Left lung (tissue), 10 donors: ENCODE results near the gene KIAA1671. TPM values are rescaled to one million over a fixed set of nuclear protein-coding genes. Genes with fewer than 3 reads are reported as not detected.

Source experiments
- ATAC-seq: fragments of 200-7000 bp; cut with Tn5 transposase; one replicate; pipeline ENCODE4 v1.9.1; 2020; ENCODE audit warnings: moderate library complexity
- DNase-seq, 4 donors: peaks; one replicate each; pipeline ENCODE4 v3.0.0-alpha.2; 2013 to 2020
- H3K27ac ChIP-seq, 2 donors: fragments of 200-600 bp; sonication (generic) in 1 of 2; one replicate each; pipeline versions ENCODE4 v1.5.0 to v1.8.0; 2020 to 2021
- H3K27me3 ChIP-seq, 2 donors: fragments of 200-600 bp; sonication (generic) in 1 of 2; one replicate each; pipeline versions ENCODE4 v1.5.0 to v1.8.0; 2020 to 2021
- H3K36me3 ChIP-seq, 2 donors: fragments of 200-600 bp; sonication (generic) in 1 of 2; one replicate each; pipeline versions ENCODE4 v1.5.0 to v1.8.0; 2020 to 2021
- H3K4me1 ChIP-seq, 2 donors: fragments of 200-600 bp; one replicate each; pipeline ENCODE4 v1.8.0; 2021
- H3K4me3 ChIP-seq, 2 donors: fragments of 200-600 bp; sonication (generic) in 1 of 2; one replicate each; pipeline versions ENCODE4 v1.5.0 to v1.8.0; 2020 to 2021; ENCODE audit warnings: mild to moderate bottlenecking in 1 of 2
- H3K9me3 ChIP-seq, 2 donors: fragments of 200-600 bp; sonication (generic) in 1 of 2; one replicate each; pipeline versions ENCODE4 v1.5.0 to v1.8.0; 2020 to 2021
- CTCF ChIP-seq, 2 donors: fragments of 200-600 bp; sonication (generic) in 1 of 2; IDR thresholded peaks; one replicate each; pipeline versions ENCODE4 v1.5.0 to v1.8.0; 2021; ENCODE audit warnings: antibody characterized with exemption in 2 of 2
- intact Hi-C, 2 donors: fragments of 100-400 bp; cut with DNase I; formaldehyde crosslinking; loops; one replicate each; pipeline versions ENCODE4 v1.11.2 to v1.14.2; 2022
- polyA plus RNA-seq, 6 donors: library from polyadenylated mRNA; unstranded; fragments of 120-200 nt; gene quantifications; one replicate each; pipeline ENCODE4 v1.2.1, GENCODE V29; 2013; ENCODE audit not compliant: insufficient read length in 6 of 6
- total RNA-seq, 2 donors: library from RNA; stranded (reverse); fragmentation: NEBNext Ultra II Directional; extraction: Animal tissue kit (Norgen Biotek cat#: 25700); gene quantifications; one replicate each; pipeline ENCODE4 v1.2.1, GENCODE V29; 2021
- donor health status: DM: no; HTN: yes; CAD: no.
- donor health status: DM: no; HTN: no; CAD: no.

Gene KIAA1671
- total and polyA plus RNA-seq, 8 donors = 19.4 to 35.0 (median 23.4) TPM

DNA sequence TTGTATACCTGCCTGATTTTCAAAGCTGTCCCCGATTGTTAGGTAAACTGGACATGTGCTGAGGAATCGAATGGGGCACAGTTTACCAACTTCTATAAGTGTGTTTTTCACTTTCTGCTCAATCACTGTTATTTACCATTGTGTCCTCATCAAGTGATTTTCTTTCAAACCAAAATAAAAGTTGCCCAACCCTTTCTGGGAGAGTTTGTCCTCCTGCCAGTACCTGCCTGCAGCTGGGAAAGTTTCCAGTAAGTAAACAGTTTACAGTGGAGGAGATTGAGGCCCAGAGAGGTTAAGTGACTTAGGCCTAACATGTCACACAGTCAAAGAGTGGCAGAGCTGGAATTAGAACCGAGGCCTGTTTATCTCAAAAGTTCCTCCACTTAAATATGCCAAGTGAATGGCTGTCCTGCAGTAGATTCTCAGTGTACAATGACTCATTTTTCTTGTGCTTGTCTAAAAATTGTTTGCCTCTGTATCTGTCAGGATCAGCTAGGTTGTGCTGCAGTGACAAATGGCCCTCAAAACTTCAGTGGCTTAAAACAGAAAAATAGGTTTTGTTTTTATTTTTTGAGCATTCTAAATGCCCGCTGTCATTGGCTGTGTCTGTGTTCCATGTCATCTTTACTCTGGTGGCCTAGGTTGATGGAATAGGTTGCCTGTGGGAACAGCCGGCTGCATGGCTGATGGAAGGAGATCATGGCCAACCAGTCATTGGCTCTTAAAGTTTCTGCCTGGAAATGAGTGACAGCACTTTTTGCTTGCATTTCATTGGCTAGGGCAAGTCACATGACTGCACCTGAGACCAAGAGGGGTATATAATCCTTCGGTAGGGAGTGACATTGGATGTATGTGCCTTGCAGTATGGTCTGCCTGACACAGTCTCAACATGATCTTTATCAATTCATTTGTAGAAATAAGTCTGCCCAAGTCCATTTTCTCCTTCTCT lies 185.3 kb downstream of the KIAA1671 start:
- DNase-seq = no peak
- peaks cover 5 to 48% of the 10 kb centered on the region in 2 donors for H3K4me1 ChIP-seq
- ATAC-seq = peak; percentile 69
- no peak overlapping the region for H3K4me3 ChIP-seq
- no peaks in the 10 kb centered on the region for H3K27me3 ChIP-seq
- H3K36me3 ChIP-seq = no peaks in the 10 kb centered on the region
- H3K9me3 ChIP-seq = no peaks in the 10 kb centered on the region
- TF ChIP-seq CTCF (IDR thresholded peaks at IDR 0.05) = no peak
- peak overlapping the region; percentile 35 to 44 for H3K27ac ChIP-seq
- intact Hi-C loops = no loop called here

- DNase-seq (no peak), ATAC-seq (no peak)
- no peaks in the 10 kb centered on the region for H3K36me3 ChIP-seq
- H3K4me1 ChIP-seq = peaks cover 5 to 37% of the 10 kb centered on the region in 2 donors
- no peaks in the 10 kb centered on the region for H3K9me3 ChIP-seq
- H3K27me3 ChIP-seq = no peaks in the 10 kb centered on the region
- no peak overlapping the region for H3K4me3 ChIP-seq
- no peak overlapping the region for H3K27ac ChIP-seq
- intact Hi-C loops = no loop called here
- TF ChIP-seq CTCF (IDR thresholded peaks at IDR 0.05) = no peak
These were observed 186.5 kb downstream of the KIAA1671 start for GRCh38 chr22:25139062-25139461.

DNA sequence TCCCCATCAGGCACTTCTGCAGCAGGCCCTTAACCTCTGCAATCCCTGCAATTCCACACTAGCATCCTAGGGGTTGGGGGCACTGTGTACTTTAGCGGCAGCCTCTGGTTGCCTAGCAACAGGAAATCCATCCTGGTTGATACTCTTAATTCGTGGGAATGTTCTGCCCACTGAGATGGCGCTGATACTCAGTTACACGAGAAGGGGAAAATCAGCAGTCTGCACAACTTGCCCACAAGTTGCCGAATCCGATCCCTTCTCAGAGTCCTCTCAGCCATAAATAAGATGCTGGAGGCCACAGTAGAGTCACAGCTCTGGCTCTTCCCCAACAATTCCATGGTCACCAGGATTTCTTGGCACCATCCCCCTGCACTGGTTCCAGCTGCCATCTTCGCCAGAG lies 189.6 kb downstream of the KIAA1671 start:
- intact Hi-C loops = no loop called here
- H3K4me3 ChIP-seq = no peak overlapping the region
- TF ChIP-seq CTCF (IDR thresholded peaks at IDR 0.05) = no peak
- no peak for ATAC-seq
- no peaks in the 10 kb centered on the region for H3K36me3 ChIP-seq
- no peak for DNase-seq
- peaks cover 0 to 11% of the 10 kb centered on the region in 2 donors for H3K4me1 ChIP-seq
- no peaks in the 10 kb centered on the region for H3K27me3 ChIP-seq
- no peaks in the 10 kb centered on the region for H3K9me3 ChIP-seq
- no peak overlapping the region for H3K27ac ChIP-seq

GRCh38 chr22:25143156-25144076 lies 190.9 kb downstream of the KIAA1671 start:
- H3K27ac ChIP-seq = no peak overlapping the region
- DNase-seq (no peak), ATAC-seq (no peak)
- TF ChIP-seq CTCF (IDR thresholded peaks at IDR 0.05) = no peak
- H3K9me3 ChIP-seq = no peaks in the 10 kb centered on the region
- H3K4me1 ChIP-seq = peaks cover 0 to 10% of the 10 kb centered on the region in 2 donors
- H3K27me3 ChIP-seq = no peaks in the 10 kb centered on the region
- no peak overlapping the region for H3K4me3 ChIP-seq
- no peaks in the 10 kb centered on the region for H3K36me3 ChIP-seq
- intact Hi-C loops = no loop called here

DNA sequence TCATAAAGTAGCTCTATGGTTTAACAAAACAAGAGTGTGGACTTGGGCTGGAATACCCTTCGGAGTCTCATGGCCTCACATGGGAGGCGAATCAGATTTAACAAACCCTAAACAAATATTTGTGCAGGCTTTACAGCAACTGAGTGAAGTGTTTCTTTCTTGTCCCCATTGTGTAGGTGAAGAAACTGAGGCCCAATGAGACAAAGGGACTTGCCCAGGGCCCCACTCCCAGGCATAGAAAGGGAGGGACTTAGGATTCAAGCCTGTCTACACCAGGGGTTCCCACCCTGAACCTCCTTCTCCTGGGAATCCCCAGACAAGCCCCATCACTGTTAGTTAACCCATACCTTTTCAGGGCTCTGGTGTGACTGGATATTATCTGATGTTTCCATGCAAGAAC lies 192.0 kb downstream of the KIAA1671 start:
- H3K9me3 ChIP-seq = no peaks in the 10 kb centered on the region
- no peaks in the 10 kb centered on the region for H3K27me3 ChIP-seq
- ATAC-seq (no peak), DNase-seq (no peak)
- peaks cover 0 to 9% of the 10 kb centered on the region in 2 donors for H3K4me1 ChIP-seq
- intact Hi-C loops = no loop called here
- TF ChIP-seq CTCF (IDR thresholded peaks at IDR 0.05) = no peak
- H3K27ac ChIP-seq = no peak overlapping the region
- no peak overlapping the region for H3K4me3 ChIP-seq
- no peaks in the 10 kb centered on the region for H3K36me3 ChIP-seq
